Fibroblast of skin of back (primary cell): ENCODE data around the gene TSN.

Experiments used
- DNase-seq: peaks from one replicate; pipeline ENCODE4 v3.0.0-alpha.2; 2013

TSN gene

DNA sequence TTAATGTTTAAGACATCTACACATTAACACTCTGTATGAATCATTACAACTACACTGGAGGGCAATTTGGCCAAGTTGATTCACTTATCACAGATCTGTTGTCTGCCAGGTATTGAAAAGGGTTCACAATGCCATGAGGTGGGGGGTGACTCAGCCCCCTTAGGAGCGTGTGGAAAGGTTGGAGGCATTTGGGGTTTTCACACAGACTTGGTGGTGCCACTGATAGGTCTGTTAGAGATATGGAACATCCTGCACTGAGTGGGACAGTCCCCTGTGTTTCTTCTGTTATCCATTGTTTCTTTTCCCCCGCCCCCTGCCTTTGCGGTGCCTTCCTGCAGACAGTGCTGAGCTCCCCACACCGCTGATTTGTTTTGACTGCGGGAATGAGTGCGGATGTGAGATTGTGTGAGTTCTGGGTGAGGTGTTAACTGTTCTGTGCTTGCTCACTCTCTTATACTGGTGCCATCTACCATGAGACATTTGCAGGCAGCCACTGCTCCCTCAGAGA is 9.3 kb upstream of the TSN start:
- no peak for DNase-seq

DNA sequence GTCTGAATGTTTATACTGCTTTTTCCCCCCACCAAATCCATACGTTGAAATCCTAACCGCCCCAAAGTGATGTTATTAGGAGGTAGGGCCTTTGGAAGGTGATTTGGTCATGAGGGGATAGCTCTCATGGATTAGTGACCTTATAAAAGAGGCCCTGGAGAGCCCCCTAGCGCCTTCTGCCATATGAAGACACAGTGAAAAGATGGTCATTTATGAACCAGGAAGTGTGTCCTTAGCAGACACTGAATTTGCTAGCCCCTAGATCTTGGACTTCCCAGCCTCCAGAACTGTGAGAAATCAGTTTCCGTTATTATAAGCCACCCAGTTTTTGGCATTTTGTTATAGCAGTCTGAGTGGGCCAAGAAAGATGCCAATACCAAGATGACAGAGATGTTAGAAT is 7.2 kb upstream of the TSN start:
- DNase-seq = peak; percentile 59

DNA sequence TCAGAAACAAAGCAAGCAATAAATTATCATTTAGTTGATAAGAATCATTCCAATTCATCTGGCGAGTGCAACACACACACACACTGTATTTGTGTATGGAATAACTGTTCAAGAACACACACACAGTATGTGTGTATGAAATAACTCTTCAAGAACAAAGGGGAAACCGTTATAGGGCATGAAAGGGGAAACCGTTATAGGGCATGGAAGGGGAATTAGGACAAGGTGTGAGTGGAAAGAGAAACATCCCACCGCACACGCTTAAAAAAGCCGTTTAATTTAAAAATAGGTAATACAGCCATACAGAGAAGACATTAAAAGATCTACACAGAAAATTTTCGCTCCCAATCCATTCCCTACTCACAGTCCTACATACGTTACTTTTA is 607 bp upstream of the TSN start:
- DNase-seq = no peak

DNA sequence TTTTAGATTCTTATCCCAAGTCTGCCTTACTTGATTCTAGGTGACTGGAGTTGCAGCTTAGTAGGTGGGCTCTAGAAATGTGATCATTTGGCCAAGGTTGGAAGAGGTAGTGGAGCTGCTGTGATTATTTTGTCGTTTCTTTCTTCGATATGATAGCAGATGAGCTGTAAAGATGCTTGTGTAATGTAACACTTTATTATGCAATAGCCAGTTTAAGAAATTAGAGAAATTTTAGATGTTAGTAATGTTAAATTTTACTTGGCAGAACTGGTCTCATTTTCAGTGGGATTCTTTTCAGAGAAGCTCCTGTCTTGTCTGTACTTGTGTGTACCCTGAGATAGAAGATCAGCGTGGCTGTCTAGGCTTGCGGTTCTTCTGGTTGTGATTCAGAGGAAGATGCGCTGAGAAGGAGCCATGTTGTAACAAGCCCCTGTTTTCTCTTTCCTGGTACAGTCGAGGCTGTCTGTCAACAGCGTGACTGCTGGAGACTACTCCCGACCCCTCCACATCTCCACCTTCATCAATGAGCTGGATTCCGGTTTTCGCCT is 9.3 kb downstream of the TSN start:
- no peak for DNase-seq

DNA sequence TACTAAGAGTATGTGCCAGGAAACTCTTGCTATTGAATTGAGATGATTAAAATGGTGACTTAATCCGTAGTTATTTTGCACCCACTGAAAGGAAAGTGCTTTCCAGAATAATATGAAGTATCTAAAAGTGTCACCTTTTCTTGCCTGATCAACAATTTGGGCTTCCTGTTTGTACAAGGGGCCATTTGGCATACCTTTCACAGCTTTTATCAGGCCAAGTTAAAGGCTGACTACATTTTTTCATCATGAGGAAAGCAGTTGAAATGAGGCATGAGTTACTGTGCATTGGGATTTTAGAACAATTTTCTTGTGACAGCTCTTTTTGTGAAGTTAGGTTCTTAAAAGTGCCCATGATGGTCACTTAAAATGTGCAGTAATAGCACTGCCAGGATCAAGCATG is 11.2 kb downstream of the TSN start:
- no peak for DNase-seq

DNA sequence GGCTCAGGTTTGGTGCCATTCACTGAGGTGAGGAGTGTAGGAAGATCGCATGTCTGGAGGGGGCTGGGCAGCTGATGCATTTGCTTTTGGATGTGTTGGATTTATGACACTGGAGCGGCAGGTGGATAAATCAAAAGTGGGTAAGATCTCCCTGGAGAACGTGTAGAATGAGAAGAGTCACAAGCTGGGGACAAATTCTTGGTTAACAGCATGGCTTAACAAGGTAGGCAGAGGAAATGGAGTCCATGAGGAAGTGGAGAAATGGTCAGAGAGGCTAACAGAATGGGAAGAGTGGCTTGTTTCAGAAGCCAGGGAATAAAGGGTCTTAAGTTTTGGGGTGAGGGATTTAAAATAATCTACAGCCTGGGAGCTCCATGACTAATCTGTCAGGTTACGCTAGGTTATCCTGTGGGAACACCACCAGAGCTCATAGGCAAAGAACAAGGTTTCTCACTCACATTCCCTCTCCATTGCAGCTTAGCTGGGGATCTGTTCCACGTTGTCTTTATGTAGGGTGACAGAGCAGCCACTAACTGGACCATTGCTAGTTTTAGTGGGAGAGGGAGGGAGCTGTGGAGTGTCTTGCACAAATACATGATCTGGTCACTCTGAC is 12.8 kb downstream of the TSN start:
- DNase-seq = no peak

DNA sequence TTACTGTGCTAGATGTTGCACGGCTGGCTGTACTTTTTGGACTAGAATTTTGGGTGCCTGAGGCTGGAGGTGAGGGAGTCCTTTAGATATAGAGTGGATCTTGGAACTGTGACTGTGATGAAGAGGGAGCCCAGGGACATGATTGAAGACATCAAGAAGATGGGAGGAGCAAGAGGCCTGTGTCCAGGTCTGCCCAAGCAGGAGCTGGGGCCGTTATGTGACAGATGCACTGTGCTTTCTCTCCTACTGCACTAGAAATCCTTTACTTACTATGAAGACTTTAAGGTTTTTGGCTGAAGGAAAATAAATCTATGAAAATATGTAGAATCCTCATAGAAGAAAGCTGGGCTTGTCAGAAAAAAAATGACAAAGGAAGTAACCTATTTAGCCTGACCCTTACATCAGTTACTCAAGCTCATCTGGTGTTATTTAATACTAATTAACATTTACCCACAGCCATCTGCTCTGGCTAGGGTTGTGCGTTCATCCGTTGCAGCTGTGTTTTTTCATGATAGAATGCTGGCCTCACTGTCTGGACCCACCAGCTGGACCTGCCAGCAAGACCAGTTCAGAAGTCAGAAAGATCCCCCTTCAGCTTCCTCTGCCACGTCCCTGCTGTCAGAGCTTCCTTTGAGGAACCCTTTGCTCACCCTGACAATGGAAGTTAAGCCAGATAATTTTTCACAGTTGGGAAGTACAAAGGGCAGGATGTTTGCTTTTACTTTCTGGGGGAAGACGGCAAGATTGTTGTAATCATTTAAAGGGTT is 16.7 kb downstream of the TSN start:
- no peak for DNase-seq

DNA sequence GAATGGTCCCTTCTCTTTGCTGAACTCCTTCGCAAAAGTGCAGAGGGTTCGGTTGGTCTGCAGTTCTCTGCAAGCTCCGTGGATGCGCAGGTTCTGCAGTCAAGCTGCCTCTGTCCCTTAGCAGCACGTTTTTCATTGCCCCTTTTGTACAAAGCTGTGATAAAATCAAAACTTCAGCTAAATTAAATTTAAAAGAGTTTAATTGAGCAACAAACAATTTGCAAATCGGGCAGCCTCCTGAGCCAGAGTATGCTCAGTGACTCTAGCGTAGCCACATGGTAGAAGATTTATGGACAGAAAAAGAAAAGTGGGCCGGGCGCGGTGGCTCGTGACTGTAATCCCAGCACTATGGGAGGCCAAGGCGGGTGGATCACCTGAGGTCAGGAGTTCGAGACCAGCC is 18.8 kb downstream of the TSN start:
- no peak for DNase-seq

DNA sequence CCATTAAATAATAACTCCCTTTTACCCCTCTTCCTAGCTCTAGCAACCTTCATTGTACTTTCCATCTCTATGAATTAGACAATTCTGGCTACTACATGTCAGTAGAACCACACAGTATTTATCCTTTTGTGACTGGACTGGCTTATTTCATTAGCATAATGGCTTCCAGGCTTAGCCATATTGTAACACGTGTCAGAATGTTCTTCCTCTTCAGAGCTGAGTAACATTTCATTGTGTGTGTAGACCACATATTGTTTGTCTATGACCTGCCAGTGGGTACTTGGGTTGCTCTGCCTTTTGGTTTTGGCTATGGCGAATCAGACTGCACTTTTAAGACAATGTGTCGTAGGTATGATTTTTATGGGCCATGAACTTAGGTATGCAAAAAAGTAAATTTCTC is 20.9 kb downstream of the TSN start:
- DNase-seq = no peak

DNA sequence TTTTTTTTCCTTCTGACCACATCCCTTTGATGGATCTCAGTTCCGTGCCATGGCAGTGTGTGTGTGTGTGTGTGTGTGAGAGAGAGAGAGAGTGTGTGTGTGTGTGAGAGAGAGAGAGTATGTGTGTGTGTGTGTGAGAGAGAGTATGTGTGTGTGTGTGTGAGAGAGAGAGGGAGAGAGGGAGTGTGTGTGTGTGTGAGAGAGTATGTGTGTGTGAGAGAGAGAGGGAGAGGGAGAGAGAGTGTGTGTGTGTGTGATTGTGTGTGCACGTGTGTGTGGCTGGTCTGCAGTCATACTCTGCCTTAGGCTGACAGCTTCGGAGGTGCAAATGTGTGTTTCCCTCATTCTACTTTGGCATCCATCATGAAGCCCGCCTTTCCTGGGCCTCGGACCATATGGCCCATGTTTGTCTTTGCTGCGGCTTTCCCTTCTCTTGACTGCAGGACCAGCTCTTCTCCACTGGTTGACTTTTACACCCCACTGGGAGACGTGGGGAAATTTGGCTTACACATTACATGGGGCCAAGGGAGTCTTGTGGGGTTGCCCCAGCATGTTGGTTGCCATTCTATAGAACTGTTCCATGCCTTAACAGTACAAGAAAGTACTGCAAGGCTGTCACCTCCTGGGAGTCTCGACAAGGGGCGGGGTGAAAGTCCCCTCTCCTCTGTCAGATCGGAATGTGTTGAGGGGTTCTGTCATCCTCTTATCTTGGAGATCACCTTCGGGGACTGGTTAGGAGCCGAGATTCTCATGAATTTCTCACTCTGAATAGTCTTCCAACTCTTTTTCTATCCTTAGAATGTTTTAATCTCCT is 21.6 kb downstream of the TSN start:
- no peak for DNase-seq

DNA sequence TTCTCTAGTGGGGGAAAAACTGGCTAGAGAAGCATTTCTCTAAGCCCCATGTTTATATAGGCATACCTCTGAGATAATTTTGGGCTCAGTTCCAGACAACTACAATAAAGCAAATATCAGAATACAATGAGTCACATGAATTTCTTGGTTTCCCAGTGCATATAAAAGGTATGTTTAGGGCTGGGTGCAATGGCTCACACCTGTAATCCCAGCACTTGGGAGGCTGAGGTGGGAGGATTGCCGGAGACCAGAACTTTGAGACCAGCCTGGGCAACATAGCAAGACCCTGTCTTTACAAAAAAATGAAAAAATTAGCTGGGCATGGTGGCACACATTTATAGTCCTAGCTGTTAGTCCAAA is 22.2 kb downstream of the TSN start:
- peak; percentile 75 for DNase-seq

DNA sequence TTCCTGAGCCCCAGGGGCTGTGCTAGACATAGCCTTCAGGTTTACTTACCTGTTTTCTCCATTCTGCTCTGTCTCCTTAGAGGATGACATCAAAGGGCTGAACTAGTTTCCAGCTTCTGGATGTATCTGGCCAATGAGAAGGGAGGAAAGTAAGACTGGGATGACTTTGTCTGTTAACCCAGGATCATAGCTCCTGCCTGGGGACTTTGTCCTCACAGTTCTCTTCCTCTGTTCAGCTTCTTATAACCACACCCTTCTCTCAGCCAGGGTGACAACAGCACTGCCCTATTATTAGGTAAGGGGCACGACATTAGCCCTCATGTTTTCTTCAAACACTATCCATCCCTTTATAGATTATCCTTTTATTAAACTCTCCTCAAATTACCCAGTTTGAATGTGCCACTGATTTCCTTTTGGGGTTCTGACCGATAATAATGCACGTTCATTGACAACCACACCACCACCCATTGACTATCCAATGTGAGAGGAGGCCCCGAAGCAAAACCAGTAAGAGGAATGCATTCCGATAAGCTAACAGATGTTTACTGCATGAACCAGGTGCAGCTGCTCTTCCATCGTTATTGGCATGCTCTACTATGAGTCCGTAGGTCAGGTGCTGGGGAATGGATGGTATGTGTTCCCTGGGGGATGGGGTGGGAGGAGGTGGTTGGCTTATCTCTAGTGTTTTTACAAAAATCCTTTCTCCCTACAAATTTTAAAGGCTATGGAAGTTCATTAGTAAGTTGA is 23.5 kb downstream of the TSN start:
- DNase-seq = no peak

DNA sequence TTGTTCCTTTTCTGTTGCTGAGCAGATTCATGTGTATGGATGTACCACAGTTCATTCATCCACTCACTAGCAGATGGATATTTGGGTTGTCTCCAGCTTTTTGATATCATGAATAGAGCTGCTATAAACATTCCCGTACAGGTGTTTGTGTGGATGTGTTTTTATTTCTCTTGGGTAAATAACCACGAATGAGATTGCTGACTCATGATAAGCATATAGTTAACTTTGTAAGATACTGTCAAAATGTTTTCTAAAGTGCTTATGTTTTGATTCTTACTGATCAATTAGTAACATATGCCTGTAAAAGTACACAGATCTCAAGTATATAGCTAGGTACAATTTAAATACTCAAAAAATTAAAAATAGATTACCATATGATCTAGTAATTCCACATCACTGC is 27.7 kb downstream of the TSN start:
- DNase-seq = no peak

DNA sequence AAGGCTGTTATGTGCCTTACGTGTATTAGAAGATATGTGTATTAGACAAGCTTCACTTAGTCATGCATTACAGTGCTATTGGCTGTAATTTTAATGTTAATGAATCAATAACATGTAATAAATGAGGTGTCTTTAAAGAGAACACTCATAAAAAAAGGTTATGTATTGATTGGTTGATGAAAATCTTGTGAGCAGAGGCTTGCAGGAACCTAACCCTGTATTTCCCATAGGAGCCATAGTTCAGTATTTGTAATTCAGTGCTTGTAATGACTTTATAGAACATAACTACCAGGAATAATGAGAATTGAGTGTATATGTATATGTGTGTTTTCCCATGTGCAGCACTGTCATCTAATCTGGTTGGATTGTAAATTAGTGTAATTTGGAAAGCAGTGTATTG is 33.2 kb downstream of the TSN start:
- no peak for DNase-seq

DNA sequence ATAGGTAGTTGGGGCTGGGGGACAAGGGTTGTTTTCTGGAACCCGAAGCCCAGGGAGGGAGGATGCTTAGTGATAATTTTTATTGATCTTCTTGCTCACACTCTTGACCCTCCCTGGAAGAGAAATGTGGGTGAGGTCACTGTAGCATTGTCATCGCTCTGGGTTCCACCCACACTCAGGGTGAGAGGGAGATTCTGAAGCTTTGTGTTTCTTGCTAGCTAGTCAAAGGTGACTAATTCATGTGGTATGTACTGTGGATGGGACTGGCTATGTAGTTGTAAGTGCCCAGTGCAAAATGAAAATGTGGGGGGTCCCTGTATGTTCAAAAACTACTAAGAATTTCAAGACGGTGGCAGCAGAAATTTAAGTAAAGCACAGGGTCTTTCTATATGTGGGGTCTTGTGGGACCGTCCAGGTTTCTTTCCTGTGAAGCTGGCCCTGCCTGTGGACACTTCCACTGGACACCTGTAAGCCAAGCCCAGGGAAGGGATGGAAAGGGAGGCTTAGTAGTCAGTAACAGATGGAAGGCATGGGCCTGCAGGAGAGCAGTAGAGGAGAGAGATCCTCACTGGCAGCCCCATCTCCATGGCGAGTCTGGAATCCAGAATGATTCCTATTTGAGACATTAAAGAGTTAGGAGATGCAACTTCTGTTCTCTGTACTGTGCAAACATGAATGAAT is 35.0 kb downstream of the TSN start:
- peak; percentile 93 for DNase-seq

DNA sequence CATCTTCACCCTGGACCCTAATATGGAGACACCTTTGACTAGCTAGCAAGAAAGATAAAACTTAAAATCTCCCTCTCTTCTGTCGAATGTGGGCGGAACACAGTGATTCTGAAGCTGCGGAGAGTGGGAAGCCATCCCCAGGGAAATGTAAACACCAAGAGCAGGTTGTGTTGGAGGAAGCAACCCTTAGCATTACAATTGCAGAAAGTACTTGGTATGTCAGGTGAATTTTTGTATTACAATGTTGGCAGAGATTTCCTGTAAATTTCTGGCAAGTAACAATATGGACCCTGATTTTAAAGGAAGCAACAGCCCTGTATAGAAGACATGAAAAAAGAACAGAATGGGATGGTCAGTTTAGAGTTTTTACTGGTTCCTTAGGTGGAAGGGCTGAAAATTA is 35.8 kb downstream of the TSN start:
- no peak for DNase-seq

DNA sequence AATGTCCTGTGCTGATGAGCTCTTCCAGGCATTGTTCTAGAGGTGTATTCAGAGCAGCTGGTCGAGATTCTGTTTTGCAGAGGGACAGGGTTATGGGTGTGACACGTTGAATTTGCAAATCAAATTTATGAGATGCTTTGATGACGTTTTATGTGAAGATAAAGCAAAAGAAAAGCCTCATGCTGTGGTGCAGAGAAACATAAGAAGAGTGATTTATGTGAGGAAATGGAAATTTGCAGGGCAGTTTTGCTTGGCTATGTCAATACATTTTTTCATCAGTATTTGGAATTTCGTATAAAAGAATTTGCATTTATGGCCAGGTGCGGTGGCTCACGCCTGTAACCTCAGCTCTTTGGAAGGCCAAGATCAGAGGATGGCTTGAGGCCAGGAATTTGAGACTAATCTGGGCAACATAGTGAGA is 36.4 kb downstream of the TSN start:
- no peak for DNase-seq

DNA sequence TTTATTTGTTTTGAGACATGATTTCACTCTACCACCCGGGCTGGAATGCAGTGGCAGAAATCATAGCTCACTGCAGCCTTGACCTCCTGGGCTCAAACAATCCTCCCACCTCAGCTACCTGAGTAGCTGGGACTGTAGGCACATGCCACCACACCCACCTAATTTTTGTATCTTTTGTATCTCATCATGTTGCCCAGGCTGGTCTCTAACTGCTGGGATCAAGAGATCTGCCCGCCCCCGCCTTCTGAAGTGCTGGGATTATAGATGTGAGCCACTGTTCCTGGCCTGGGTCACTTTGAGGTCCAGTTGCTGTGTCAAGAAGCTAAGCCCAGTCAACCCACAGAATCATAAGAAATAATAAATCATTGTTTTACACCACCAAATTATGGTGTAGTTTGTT is 38.4 kb downstream of the TSN start:
- DNase-seq = no peak

DNA sequence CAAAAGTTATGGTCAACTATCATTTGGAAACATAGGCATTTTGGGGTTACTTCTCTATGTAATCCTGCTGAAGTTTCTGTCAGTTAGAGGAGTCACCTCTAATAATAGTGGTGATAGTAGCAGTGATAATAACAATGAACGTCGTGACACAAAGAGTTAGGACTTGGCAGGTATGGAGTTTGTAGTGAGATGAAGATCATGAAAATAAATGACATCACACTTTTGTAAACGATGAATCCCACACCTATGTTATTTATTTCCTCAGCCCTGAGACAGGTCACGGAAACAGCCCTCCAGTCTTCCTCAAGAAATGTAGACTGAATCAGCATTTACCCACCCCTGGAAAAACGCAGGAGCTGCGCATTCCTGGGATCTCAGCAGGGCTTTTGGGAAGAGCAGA is 38.8 kb downstream of the TSN start:
- DNase-seq = no peak

DNA sequence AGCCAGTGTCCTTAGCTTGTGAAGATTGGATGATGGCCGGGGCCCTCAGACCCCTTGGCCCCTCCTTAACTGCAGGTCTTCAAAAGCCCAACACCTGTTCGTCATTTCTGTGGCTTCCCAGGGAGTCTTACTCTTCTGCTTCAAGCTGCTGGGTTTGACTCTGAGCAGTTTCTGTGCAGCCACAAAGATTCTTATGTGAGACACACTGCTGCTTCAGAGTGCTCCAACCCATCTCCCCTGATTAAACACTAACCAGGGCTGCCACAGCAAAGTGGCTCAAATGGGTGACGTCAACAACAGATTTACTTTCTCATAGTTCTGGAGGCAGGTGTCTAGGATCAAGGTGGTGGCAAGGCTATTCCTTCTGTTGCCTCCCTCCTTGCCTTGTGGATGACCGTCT is 40.8 kb downstream of the TSN start:
- DNase-seq = no peak

DNA sequence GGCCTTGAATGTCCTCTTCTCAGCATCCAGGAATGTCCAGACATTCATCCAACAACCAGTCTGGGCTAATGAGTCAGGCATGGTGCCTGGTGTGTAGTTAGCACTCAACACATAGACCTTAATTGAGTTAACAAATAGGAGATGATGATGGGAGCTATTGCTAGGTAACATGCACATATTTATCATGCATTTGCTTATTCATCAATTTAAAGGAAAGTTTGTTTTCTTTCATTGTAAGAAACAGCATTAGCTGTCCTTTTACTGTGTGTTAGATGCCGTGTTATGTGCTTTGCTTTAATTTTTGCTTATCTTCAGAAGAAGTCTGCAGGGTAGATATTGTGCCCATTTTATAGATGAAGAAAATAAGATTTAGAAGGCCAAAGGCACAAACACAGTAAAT is 43.2 kb downstream of the TSN start:
- no peak for DNase-seq

DNA sequence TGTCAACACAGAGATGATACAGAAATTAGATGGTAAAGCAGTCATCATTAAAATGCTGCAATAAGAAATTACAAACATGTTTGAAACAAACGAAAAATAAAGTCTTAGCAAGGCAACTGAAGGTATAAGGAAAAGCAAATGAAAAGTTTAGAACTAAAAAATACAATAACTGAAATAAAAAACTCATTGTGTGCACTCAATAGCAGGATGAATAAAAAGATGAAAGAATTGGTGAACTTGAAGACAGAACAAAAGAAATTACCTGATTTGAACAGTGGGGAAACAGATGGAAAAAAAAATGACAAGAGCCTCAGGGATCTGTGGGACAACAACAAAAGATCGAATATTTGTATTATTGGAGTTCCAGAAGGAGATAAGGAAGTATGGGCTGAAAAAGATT is 46.5 kb downstream of the TSN start:
- DNase-seq = no peak
